GM23338 (cell line): Measurements from ENCODE around the gene UBAC2. TPM values are rescaled to one million over a fixed set of nuclear protein-coding genes. Genes with fewer than 3 reads are reported as not detected.

Experiments used
- ATAC-seq: fragments of 200-7000 bp; cut with Tn5 transposase; 3 replicates; pipeline ENCODE4 v1.9.1; 2020
- DNase-seq: peaks from one replicate; pipeline ENCODE4 v3.0.0-alpha.2; 2015; ENCODE audit warnings: low spot score
- H2AFZ ChIP-seq: fragments of 200-600 bp; sonication (generic); 2 replicates; pipeline ENCODE4 v1.8.0; 2016; ENCODE audit warnings: antibody characterized with exemption, mild to moderate bottlenecking, moderate library complexity
- H3F3A ChIP-seq: fragments of 200-600 bp; sonication (generic); replicated peaks from 2 replicates; pipeline ENCODE4 v1.8.0; 2017; ENCODE audit warnings: antibody characterized with exemption, mixed run types, low read depth
- H3K27ac ChIP-seq: fragments of 200-600 bp; sonication (generic); 2 replicates; pipeline ENCODE4 v1.6.1; 2016; ENCODE audit warnings: low read depth
- H3K27me3 ChIP-seq: fragments of 200-600 bp; sonication (generic); 2 replicates; pipeline ENCODE4 v1.8.0; 2016; ENCODE audit warnings: mild to moderate bottlenecking, mixed run types, moderate library complexity; ENCODE audit not compliant: insufficient read depth
- H3K36me3 ChIP-seq: fragments of 200-600 bp; sonication (generic); 2 replicates; pipeline ENCODE4 v1.8.0; 2016; ENCODE audit warnings: mild to moderate bottlenecking; ENCODE audit not compliant: insufficient read depth
- H3K4me1 ChIP-seq: fragments of 200-600 bp; sonication (generic); 2 replicates; pipeline ENCODE4 v1.8.0; 2016; ENCODE audit warnings: mild to moderate bottlenecking, moderate library complexity; ENCODE audit not compliant: insufficient read depth
- H3K4me2 ChIP-seq: fragments of 200-600 bp; sonication (generic); 2 replicates; pipeline ENCODE4 v1.7.1; 2017; ENCODE audit warnings: mixed run types
- H3K4me3 ChIP-seq: fragments of 200-600 bp; sonication (generic); 2 replicates; pipeline ENCODE4 v1.6.1; 2016; ENCODE audit warnings: mixed run types
- H3K79me2 ChIP-seq: fragments of 200-600 bp; sonication (generic); replicated peaks from 2 replicates; pipeline ENCODE4 v1.8.0; 2017; ENCODE audit warnings: mild to moderate bottlenecking; ENCODE audit not compliant: insufficient read depth
- H3K9me2 ChIP-seq: fragments of 200-600 bp; sonication (generic); 2 replicates; pipeline ENCODE4 v1.8.0; 2017; ENCODE audit not compliant: insufficient read depth
- H4K20me1 ChIP-seq: fragments of 200-600 bp; sonication (generic); replicated peaks from 2 replicates; pipeline ENCODE4 v1.8.0; 2017; ENCODE audit warnings: mild to moderate bottlenecking; ENCODE audit not compliant: insufficient read depth
- H3K27ac Mint-ChIP-seq: 2 replicates; pipeline ENCODE4 v1.8.0; 2020; ENCODE audit warnings: inconsistent platforms, mild to moderate bottlenecking, moderate library complexity, mixed read lengths
- H3K27me3 Mint-ChIP-seq: 3 replicates; pipeline ENCODE4 v1.8.0; 2022; ENCODE audit warnings: low read depth, mild to moderate bottlenecking, moderate library complexity, mixed read lengths, inconsistent platforms; ENCODE audit not compliant: insufficient read depth, poor library complexity
- H3K36me3 Mint-ChIP-seq: 3 replicates; pipeline ENCODE4 v1.8.0; 2021; ENCODE audit warnings: low read depth, mild to moderate bottlenecking, inconsistent platforms, moderate library complexity, mixed read lengths
- H3K4me1 Mint-ChIP-seq: 3 replicates; pipeline ENCODE4 v1.8.0; 2020; ENCODE audit warnings: mild to moderate bottlenecking, inconsistent platforms, mixed read lengths
- H3K4me3 Mint-ChIP-seq: 3 replicates; pipeline ENCODE4 v1.8.0; 2021; ENCODE audit warnings: moderate library complexity, mild to moderate bottlenecking, inconsistent platforms, mixed read lengths
- H3K9me3 Mint-ChIP-seq: 3 replicates; pipeline ENCODE4 v1.8.0; 2020; ENCODE audit warnings: moderate library complexity, mild to moderate bottlenecking, inconsistent platforms, mixed read lengths
- CREB1 ChIP-seq: fragments of 250-450 bp; sonication (Bioruptor Pico); IDR thresholded peaks from 2 replicates; pipeline ENCODE4 v1.5.0; 2020; ENCODE audit warnings: low read depth, mild to moderate bottlenecking, moderate library complexity
- ETS1 ChIP-seq: IDR thresholded peaks from 2 replicates; pipeline ENCODE4 v1.6.1; 2016; ENCODE audit warnings: antibody characterized with exemption
- EZH2 ChIP-seq: fragments of 200-600 bp; sonication (generic); IDR thresholded peaks from one replicate; pipeline ENCODE4 v1.8.0; 2017; ENCODE audit warnings: antibody characterized with exemption, mild to moderate bottlenecking, low read depth; ENCODE audit not compliant: unreplicated experiment
- POLR2AphosphoS5 ChIP-seq: IDR thresholded peaks from 2 replicates; pipeline ENCODE4 v1.6.1; 2016; ENCODE audit warnings: antibody characterized with exemption, low read depth
- REST ChIP-seq: IDR thresholded peaks from one replicate; pipeline ENCODE4 v1.6.1; 2018; ENCODE audit warnings: antibody characterized with exemption; ENCODE audit not compliant: unreplicated experiment
- STAT1 ChIP-seq: IDR thresholded peaks from one replicate; pipeline ENCODE4 v1.6.1; 2016; ENCODE audit warnings: antibody characterized with exemption; ENCODE audit not compliant: unreplicated experiment
- ZNF331 ChIP-seq: fragments of 250-450 bp; sonication (Bioruptor Pico); IDR thresholded peaks from 2 replicates; pipeline ENCODE4 v1.5.0; 2020; ENCODE audit warnings: low read depth, mild to moderate bottlenecking, moderate library complexity
- ZNF462 ChIP-seq: fragments of 250-450 bp; sonication (Bioruptor Pico); IDR thresholded peaks from 2 replicates; pipeline ENCODE4 v1.5.0; 2020; ENCODE audit warnings: mild to moderate bottlenecking, moderate library complexity
- polyA plus RNA-seq: library from polyadenylated mRNA; unstranded; fragments of >200 nt; fragmentation: Nextera tagmentation; extraction: Ambion mirVana; gene quantifications from 2 replicates; pipeline ENCODE4 v1.2.1, GENCODE V29; 2016
- total RNA-seq: library from RNA; depleted of rRNA; stranded (reverse); fragments of >200 nt; shearing (Covaris generic); gene quantifications from 2 replicates; pipeline ENCODE4 v1.2.3, GENCODE V29; 2014

UBAC2 gene
- total and polyA plus RNA-seq, 2 experiments from 2014 or later: 37.9 to 76.9 TPM

GRCh38 chr13:99357941-99358340 lies 157.3 kb downstream of the UBAC2 start (continued):
- TF ChIP-seq ZNF462 (CRISPR knock-in tag) (no peak), EZH2 (no peak), ETS1 (no peak), CREB1 (CRISPR knock-in tag) (no peak)

GRCh38 chr13:99359528-99359927 lies 158.9 kb downstream of the UBAC2 start:
- Histone ChIP-seq H3K27ac (no peak overlapping the region), H3K4me2 (no peak overlapping the region), H4K20me1 (peaks cover 9% of the 10 kb centered on the region), H3K4me3 (no peak overlapping the region), H3K4me1 (no peaks in the 10 kb centered on the region; the same call in 1 of the 2 replicates), H3K79me2 (no peaks in the 10 kb centered on the region), H2AFZ (no peak overlapping the region), H3F3A (no peaks in the 10 kb centered on the region), H3K36me3 (no peaks in the 10 kb centered on the region; the same call in 1 of the 2 replicates), H3K27me3 (no peaks in the 10 kb centered on the region), H3K9me2 (no peaks in the 10 kb centered on the region)
- H3K27me3 Mint-ChIP-seq: peaks cover 11% of the 10 kb centered on the region
- ATAC-seq (peak; percentile 43), DNase-seq (no peak)
- no peak overlapping the region for H3K27ac Mint-ChIP-seq
- no peaks in the 10 kb centered on the region for H3K9me3 Mint-ChIP-seq
- H3K4me3 Mint-ChIP-seq: no peak overlapping the region; the same call in 2 of the 3 replicates
- H3K4me1 Mint-ChIP-seq: peaks cover 12% of the 10 kb centered on the region
- H3K36me3 Mint-ChIP-seq: peaks cover 4% of the 10 kb centered on the region; the same call in 2 of the 3 replicates
- no peak for TF ChIP-seq STAT1
- TF ChIP-seq POLR2AphosphoS5: no peak
- TF ChIP-seq EZH2: no peak
- no peak for TF ChIP-seq ZNF331 (CRISPR knock-in tag)
- no peak for TF ChIP-seq REST
